ENCODE results near the gene PHAF1. TPM values are rescaled to one million over a fixed set of nuclear protein-coding genes. Genes with fewer than 3 reads are reported as not detected.

PHAF1 gene
- total and polyA plus RNA-seq, 4 donors: 26.6 to 42.4 (median 28.4) TPM

DNA sequence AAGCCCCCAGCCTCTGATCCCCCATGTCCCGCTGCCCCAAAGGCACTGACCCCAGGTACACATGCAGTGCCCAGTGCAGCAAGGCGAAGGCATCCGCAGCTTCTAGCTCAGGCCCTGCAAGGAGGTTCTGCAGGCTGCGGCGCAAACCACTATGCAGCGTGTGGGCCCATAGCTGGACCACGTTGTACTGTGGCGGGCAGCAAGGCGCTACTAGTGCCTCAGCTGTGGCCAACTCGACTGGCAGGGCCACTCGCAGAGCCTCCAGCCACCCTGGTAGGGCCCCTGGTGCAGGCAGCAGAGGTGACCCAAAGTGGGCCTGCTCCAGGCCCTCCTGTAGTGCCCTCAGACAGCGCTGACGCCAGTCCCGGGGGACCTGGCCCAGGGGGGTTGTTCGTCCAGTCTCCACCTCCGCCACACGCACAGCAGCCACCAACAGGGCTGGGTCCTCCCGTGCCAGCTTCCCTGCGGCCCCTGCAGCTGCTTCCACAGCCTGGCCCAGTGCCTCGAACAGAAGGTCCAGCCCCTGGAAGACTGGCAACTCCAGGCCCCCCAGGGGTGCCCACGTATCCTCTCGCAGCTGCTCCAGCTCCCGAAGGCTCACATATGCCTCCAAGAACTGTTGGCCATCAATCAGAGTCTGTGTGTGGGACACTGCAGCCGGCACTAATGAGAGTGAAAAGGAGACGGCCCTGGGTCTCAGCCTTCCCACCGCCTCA is 77.6 kb downstream of the PHAF1 start (continued):
- TF ChIP-seq HNF4G (IDR thresholded peaks at IDR 0.05) (no peak), GABPA (IDR thresholded peaks at IDR 0.05 in 1 of 2, conservative IDR thresholded peaks at IDR 0.05 in 1 of 2) (no peak), EGR1 (IDR thresholded peaks at IDR 0.05; ENCODE audit: low read depth in 2 of 2) (no peak)

DNA sequence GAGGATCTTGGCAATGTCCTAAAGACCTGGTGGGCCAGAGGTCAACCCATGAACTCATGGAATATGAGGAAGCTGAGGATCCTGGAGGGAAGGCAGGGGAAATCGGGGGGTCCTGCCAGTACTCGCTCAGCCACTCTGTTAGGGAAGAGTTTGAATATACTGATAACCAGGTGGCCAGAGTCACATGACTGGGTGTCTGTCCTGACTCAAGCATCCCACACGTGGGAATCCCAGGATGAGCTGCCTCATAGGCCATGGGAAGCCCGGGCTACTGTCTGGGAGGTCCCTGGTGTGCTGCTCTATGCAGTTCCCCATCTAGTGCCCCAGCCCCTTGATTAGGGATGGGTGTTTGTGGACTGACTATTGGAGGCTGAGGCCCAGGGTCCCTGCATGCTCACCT is 78.6 kb downstream of the PHAF1 start:
- 90% methylated on average over 4 of the region's 4 CpGs for WGBS
- Histone ChIP-seq H3K27me3 (ENCODE audit: control insufficient read depth in 4 of 4, insufficient read depth in 4 of 4, low read length in 3 of 4) (no peaks in the 10 kb centered on the region), H3K27ac (ENCODE audit: low read depth in 1 of 2, low read length in 2 of 2) (no peak overlapping the region), H3K36me3 (ENCODE audit: control insufficient read depth in 4 of 4, insufficient read depth in 3 of 4, low read depth in 1 of 4, low read length in 3 of 4) (no peaks in the 10 kb centered on the region), H3K4me3 (ENCODE audit: low read depth in 1 of 3, low read length in 3 of 3) (no peak overlapping the region), H3K9me3 (ENCODE audit: control insufficient read depth in 4 of 4, low read length in 3 of 4) (no peaks in the 10 kb centered on the region), H3K4me1 (ENCODE audit: control insufficient read depth in 4 of 4, insufficient read depth in 4 of 4, low read length in 3 of 4) (peaks cover 15 to 39% (median 32%) of the 10 kb centered on the region in 4 donors), H3K9ac (ENCODE audit: low read depth in 1 of 2, low read length in 2 of 2) (no peak overlapping the region)
- no peak for TF ChIP-seq YY1 (IDR thresholded peaks at IDR 0.05)
- no peak for TF ChIP-seq HNF4A (conservative IDR thresholded peaks at IDR 0.05)
- no peak for TF ChIP-seq GABPA (IDR thresholded peaks at IDR 0.05 in 1 of 2, conservative IDR thresholded peaks at IDR 0.05 in 1 of 2)
- TF ChIP-seq JUND (IDR thresholded peaks at IDR 0.05): no peak
- no peak for TF ChIP-seq CTCF (IDR thresholded peaks at IDR 0.05; ENCODE audit: low read depth, low read length, missing input control)
- no peak for TF ChIP-seq SP1 (IDR thresholded peaks at IDR 0.05)
- TF ChIP-seq FOXA1 (IDR thresholded peaks at IDR 0.05): no peak
- TF ChIP-seq TAF1 (conservative IDR thresholded peaks at IDR 0.05): no peak
- no peak for TF ChIP-seq REST (IDR thresholded peaks at IDR 0.05)
- TF ChIP-seq FOXA2 (IDR thresholded peaks at IDR 0.05): no peak
- TF ChIP-seq HNF4G (IDR thresholded peaks at IDR 0.05): no peak
- TF ChIP-seq NR2F2 (IDR thresholded peaks at IDR 0.05): no peak
- TF ChIP-seq RAD21 (IDR thresholded peaks at IDR 0.05): no peak
- no peak for TF ChIP-seq EGR1 (IDR thresholded peaks at IDR 0.05; ENCODE audit: low read depth in 2 of 2)
- TF ChIP-seq RXRA (IDR thresholded peaks at IDR 0.05): no peak
- TF ChIP-seq MAX (IDR thresholded peaks at IDR 0.05): no peak
- no peak for TF ChIP-seq ZBTB33 (IDR thresholded peaks at IDR 0.05)
- TF ChIP-seq, protein P1, sequence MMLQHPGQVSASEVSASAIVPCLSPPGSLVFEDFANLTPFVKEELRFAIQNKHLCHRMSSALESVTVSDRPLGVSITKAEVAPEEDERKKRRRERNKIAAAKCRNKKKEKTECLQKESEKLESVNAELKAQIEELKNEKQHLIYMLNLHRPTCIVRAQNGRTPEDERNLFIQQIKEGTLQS (IDR thresholded peaks at IDR 0.05): no peak
- DNase-seq (ENCODE audit: low spot score): no peak
